NCI-H2196 treated with DMSO at 0.1 percent for 48 hours (cell line): ENCODE data around the gene DMXL1.
"Not testable (repeated sequence)": the region's sequence is repeated elsewhere in the genome, so short reads cannot be mapped to it uniquely, and the experiment has no call there.

Experiments used
- DNase-seq: peaks from one replicate; lab custom pipeline; 2025; ENCODE audit not compliant: unreplicated experiment; lab: John Stamatoyannopoulos, UW

Gene DMXL1

DNA sequence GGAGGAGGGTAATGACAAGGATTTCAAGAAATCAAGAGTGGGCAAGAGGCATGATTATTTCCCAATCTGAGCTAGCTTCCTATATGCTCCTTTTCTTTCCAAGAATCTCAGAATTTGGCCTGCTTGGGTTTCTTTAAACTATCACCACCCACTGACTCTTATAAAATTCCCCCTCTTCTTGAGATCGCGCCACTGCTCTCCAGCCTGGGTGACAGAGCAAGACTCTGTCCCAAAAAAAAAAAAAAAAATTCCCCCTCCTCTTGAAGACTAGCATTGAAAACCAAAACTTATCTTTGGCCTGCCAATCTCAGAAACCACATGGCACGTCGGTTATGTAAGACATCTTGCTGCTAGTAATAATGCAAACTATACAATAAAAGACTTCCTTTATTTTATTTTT is 3.4 kb upstream of the DMXL1 start:
- DNase-seq: no peak

DNA sequence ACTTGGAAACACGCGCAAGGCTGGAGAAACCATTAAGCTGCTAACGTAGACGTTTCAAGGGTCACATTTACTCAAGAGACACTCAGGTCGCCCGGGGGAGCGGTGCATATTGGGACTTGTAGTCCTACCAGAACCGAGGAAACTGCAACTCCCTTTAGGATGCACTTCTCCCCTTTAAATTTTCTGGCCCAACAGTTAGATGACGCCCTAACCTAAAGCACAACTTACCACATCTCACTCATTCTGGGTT is 384 bp upstream of the DMXL1 start:
- no peak for DNase-seq

DNA sequence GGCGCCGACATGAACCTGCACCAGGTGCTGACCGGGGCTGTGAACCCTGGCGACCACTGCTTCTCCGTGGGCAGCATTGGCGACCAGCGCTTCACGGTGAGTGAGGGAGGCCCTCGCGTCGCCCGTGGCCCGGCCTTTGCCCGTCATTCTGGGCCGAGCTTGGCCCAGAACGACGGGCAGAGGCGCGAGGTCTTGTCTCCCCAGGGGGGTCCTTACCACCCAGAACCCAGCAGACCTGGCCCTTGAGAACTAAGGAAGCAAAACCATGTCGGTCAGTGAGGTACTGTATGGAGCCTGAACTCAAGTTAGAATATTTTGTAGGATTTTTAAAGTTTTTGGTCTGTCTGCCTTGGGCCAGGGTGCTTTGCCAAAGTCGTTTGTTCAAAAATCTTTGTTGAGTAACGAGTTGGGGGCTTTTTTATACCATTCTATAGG is 691 bp downstream of the DMXL1 start:
- DNase-seq: no peak

GRCh38 chr5:119072496-119072895 is 1.6 kb downstream of the DMXL1 start:
- no peak for DNase-seq

DNA sequence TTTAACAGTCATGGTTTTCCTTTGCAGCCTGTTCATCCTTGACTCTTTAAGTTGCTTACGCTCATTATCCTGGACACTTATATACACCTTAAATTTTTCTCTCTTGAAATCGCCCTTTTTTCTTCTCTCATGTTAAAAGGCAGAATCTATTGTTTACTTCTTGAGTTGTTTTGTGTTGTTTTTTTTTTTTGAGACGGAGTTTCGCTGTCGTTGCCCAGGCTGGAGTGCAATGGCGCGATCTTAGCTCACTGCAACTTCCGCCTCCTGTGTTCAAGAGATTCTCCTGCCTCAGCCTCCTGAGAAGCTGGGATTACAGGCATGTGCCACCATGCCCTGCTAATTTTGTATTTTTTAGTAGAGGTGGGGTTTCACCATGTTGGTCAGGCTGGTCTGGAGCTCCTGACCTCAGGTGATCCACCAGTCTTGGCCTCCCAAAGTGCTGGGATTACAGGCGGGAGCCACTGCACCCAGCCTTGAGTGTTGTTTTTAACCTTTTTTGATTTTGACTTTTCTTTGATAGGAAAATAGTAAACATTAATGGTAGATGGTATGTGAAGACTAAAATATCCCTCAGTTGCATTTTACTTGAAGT is 3.0 kb downstream of the DMXL1 start:
- not testable (repeated sequence) for DNase-seq

GRCh38 chr5:119074419-119074818 is 3.5 kb downstream of the DMXL1 start:
- no peak for DNase-seq

DNA sequence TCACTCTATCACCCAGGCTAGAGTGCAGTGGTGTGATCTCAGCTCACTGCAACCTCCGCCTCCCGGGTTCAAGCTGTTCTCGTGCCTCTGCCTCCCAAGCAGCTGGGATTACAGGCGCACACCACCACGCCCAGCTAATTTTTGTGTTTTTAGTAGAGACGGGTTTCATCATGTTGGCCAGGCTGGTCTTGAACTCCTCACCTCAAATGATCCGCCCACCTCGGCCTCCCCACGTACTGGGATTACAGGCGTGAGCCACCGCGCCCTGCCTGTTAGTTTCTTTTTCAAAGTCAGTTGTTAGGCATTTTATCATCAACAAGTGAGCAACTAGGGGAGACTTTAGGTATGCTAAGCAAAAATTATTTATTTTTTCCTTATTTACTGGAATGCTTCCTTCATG is 4.4 kb downstream of the DMXL1 start:
- DNase-seq: not testable (repeated sequence)

DNA sequence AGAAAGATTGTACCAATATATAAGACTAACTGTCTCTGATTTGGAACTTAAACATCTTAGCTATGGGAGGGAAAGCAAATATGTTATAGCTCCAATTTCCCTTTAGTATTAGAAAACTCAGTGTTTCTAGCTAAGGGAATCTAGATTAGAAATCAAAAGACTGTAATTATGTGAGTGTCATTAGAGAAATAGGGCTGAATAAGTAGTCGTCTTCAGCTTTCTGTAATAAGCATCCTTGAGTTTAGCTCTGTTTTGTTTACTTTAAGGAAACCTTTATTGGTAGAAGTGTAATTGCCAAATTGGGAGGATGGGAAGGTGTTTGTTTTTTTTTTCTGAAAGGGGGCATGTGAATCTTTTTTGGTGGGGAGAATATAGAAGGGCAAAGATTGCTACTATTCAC is 5.2 kb downstream of the DMXL1 start:
- no peak for DNase-seq

DNA sequence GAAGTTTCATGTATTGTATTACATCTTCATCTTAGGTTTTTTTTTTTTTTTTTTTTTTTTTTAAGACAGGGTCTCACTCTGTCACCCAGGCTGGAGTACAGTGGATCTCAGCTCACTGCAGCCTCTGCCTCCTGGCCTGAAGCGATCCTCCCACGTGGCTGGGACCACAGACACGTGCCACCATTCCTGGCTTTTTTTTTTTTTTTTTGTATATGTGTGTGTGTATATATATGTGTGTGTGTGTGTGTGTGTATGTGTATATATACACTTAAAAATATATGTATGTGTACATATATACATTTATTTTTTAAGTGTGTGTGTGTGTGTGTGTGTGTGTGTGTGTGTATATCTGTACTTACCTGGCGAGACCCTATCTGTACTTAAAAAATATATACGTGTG is 6.6 kb downstream of the DMXL1 start:
- no peak for DNase-seq

DNA sequence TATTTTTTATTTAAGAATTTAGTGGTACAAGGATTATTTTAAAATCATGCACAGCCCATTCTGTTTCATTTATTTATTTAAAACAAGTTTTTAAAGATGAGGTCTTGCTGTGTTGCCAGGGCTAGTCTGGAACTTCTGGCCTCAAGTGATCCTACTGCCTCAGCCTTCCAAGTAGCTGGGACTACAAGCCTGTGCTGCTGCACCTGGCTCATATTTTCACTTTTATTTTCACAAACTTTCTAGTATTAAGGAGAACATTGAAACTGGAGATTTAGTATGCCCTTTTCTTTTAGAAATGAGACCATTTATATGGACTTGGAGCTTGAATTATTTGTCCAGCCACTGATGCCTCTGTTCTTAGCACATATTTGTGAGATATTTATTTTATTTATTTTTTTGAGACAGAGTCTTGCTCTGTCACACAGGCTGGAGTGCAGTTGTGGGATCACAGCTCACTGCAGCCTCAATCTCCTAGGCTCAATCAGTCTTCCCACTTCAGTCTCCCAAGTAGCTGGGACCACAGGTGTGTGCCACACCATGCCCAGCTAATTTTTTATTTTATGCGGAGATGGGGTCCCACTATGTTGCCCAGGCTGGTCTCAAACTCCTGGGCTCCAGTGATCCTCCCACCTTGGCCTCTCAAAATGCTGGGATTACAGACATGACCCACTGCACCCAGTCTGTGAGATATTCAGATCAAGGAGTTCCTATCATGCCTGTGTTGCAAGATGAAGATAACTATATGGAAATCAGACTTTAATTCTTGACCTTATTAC is 7.4 kb downstream of the DMXL1 start:
- no peak for DNase-seq

DNA sequence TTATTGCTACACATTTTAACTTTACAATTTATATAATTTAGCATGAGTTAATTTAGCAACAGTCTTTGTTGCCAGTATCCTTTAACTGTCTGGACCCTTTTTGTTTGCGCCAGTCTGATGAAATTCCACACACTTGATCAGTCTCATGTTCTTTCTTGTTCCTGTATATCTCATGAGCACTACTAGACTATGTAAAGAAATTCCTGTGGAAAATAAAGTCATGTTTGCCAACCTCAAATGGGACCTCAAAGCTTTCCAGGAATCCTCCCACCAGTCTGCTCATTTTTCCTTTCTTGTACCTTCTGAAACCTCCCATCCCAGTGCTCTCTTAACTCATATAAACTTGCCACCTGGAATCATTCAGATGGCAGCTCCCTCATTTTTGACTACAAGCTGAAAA is 8.0 kb downstream of the DMXL1 start:
- no peak for DNase-seq

DNA sequence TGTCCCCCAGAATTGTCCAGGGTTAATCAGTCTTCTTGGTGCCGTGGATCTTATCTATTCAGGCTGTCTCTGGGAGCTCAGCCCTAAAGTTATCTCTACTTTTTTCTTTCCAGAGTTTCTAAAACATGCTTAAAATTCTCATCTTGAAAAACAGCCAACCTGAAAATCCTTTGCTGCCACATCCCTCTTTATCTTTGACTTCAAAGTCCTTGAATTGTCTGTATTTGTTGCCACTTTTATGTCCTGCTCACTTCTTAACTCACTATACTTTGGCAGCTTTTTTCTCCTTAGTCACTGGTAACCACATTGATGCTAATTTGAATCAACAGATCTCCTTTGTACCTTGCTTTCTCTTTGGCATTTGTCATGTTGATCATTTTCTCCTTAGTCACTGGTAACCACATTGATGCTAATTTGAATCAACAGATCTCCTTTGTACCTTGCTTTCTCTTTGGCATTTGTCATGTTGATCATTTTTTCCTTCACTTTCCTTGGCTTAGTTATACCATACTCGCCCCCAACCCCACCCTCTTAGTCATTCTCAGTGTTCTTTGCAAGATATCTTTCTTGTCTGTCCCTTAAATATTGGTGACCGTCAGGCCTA is 8.5 kb downstream of the DMXL1 start:
- DNase-seq: no peak

DNA sequence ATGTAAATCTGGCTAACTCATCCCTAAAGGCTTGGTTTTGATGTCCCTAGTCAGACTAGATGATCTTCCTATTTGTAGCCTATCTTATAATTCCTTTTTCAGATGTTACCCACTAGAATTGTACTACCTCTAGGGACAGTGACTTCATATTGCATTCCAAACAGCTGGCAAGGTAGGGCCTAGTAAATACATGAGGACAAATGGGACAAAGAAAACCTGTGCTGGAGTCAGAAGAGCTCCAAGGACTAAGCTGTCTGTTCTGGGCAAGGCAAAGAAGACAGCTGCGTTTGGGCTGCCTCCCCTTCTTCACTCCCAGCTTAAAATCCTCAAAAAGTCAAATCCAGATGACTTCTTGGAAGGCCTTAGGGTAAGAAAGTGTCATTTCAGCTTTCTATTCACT is 10.0 kb downstream of the DMXL1 start:
- no peak for DNase-seq

DNA sequence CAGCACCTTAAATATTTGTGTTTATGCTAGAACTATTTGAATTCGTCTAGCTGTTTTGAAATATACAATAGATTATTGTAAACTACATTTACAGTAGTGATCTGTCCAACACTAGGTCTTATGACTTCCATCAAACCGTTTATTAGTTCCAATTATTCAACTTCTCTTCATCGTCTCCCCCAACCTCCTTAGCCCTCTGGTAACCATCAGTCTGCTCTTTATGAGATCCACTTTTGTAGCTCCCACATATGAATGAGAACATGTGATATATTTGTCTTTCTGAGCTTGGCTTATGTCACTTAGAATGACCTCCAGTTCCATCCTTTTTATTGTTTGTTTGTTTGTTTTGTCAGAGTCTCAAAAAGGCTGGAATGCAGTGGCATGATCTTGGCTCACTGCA is 11.8 kb downstream of the DMXL1 start:
- DNase-seq: no peak

- no peak for DNase-seq
Observed at GRCh38 chr5:119083679-119084078, 12.8 kb downstream of the DMXL1 start.

DNA sequence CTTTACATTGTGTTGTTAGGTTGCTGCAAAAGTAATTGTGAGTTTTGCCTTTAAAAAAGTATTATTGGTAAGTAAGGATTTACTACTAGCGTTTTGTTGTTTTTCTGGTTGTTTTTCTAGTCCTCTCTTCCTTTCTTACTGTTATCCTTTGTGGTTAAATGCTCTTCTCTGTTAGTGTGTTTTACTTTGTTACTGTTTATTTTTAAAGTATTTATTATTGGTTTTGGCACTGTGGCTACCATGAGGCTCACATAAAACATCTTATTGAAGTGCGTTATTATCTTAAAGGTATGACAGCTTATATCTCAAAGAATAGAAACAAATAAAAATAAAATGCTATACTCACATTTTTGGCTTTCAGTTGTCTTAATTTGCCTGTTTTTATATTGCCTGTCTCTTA is 17.6 kb downstream of the DMXL1 start:
- no peak for DNase-seq

DNA sequence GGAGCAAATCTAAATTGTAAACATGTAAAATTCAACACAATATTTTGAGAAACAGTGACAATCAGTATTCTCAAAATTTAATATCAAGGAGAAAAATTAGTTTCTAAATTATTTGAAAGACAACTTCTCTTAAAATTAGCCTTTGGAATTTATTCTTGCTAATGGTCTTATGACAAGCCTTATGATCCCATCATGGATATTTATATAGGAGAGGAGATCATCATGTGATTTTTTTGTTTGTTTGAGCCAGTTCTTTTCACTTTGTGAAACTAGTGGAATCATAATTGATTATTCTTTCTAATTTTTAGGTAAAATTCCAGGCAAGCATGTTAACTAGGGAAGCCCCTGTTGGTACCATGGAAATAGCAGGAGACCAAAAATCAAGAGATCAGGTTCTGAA is 24.7 kb downstream of the DMXL1 start:
- no peak for DNase-seq

DNA sequence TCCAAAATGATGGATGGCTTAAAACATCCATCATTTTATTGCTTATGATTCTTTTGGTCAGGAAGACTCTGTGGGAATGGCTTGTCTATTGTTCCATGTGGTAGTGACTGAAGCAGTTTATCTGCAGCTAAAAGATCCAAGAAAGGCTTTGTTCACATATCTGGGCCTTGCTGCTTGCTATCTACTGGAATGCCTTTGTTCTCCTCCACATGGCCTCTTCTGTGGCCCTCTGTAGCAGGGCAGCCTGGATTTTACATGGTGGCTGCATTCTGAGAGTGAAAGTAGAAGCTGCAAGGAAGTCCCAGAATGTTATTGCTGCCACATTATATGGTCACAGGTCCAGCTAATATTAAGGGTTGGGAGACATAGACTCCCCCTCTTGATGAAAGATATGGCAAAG is 35.1 kb downstream of the DMXL1 start:
- DNase-seq: no peak

DNA sequence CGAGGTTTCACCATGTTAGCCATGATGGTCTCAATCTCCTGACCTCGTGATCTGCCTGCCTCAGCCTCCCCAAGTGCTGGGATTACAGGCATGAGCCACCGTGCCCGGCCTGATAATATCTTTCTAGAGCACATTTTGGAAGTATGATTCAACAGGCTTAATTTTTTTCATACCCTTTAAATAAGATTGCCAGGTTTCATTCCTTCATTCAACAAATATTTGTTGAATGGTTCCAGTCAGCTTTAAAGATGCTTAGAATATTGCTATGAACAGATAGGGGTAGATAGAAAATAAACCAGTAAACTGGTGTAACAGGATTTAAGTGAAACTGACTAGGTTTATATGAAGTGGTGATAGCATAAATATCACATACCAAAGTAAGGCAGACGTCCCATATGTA is 41.3 kb downstream of the DMXL1 start:
- no peak for DNase-seq

DNA sequence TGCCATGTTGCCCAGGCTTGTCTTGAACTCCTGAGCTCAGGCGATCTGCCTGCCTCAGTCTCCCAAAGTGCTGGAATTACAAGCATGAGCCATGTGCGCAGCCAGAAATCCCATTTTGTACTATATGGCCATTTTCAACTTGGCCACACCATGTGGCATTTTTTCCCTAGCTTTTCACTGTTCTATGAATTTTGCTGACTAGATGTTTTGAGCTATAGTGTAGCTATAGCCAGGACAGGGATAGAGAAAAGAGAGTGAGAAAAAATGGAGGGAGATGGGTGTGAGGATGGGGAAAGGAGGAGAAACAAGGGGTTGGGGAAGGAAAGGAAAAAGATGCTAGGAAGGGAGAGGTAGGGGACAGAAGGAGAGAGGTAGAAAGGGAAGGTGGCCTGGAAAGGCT is 46.4 kb downstream of the DMXL1 start:
- no peak for DNase-seq

- DNase-seq: no peak
Observed at GRCh38 chr5:119118000-119118399, 47.1 kb downstream of the DMXL1 start.

DNA sequence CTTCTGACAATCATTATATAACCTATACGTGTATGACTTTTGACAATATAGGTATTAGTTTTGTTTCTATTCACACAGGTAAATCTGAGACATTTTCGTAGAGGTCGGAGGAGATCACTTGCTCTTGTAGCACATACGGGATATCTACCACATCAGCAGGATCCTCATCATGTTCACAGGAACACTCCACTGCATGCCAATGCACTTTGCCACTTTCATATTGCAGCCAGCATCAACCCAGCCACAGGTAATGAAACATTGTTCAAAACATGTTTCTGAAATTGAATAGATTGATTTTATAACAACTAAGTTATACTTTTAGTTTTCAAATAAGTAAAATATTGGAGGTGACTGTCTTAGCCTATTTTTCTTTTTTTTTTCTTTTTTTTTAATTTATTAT is 50.0 kb downstream of the DMXL1 start:
- no peak for DNase-seq

DNA sequence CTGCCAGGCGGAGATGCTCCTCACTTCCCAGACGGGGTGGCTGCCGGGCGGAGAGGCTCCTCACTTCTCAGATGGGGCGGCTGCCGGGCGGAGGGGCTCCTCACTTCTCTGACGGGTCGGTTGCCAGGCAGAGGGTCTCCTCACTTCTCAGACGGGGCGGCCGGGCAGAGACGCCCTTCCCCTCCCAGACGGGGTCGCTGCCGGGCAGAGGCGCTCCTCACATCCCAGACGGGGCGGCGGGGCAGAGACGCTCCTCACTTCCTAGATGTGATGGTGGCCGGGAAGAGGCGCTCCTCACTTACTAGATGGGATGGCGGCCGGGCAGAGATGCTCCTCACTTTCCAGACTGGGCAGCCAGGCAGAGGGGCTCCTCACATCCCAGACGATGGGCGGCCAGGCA is 51.6 kb downstream of the DMXL1 start:
- DNase-seq: not testable (repeated sequence)
